ENCODE results near the gene VARS2.

GRCh38 chr6:30894935-30895334 lies 19.1 kb upstream of the VARS2 start:
- no peak for TF ChIP-seq POLR2AphosphoS5 (IDR thresholded peaks at IDR 0.05; ENCODE audit: insufficient read depth in 1 of 2, low read depth in 1 of 2)
- TF ChIP-seq, protein P1, sequence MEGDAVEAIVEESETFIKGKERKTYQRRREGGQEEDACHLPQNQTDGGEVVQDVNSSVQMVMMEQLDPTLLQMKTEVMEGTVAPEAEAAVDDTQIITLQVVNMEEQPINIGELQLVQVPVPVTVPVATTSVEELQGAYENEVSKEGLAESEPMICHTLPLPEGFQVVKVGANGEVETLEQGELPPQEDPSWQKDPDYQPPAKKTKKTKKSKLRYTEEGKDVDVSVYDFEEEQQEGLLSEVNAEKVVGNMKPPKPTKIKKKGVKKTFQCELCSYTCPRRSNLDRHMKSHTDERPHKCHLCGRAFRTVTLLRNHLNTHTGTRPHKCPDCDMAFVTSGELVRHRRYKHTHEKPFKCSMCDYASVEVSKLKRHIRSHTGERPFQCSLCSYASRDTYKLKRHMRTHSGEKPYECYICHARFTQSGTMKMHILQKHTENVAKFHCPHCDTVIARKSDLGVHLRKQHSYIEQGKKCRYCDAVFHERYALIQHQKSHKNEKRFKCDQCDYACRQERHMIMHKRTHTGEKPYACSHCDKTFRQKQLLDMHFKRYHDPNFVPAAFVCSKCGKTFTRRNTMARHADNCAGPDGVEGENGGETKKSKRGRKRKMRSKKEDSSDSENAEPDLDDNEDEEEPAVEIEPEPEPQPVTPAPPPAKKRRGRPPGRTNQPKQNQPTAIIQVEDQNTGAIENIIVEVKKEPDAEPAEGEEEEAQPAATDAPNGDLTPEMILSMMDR (IDR thresholded peaks at IDR 0.05) = no peak
